Measurements from ENCODE around the gene IFRD1.

DNA sequence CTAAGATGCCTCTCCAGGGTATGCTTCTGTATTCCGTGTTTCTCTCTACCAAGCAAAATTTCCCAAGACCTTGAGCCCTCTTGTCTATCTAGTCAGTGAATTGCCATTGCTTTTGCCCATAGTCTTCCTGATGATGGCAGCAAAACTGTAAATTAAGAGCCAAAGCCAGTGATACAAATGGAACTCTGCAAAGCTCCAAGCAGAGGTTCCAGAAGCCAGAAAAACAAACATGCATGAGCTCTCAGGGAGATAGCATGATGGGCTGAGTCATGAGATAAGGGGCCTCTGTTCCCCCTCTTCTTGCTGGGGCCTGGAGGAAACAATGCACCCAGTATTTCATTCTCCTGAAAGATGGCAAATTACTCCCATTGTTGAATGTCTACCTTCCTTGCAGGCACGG, 55.2 kb downstream of the IFRD1 start:
- TF ChIP-seq, protein P1, sequence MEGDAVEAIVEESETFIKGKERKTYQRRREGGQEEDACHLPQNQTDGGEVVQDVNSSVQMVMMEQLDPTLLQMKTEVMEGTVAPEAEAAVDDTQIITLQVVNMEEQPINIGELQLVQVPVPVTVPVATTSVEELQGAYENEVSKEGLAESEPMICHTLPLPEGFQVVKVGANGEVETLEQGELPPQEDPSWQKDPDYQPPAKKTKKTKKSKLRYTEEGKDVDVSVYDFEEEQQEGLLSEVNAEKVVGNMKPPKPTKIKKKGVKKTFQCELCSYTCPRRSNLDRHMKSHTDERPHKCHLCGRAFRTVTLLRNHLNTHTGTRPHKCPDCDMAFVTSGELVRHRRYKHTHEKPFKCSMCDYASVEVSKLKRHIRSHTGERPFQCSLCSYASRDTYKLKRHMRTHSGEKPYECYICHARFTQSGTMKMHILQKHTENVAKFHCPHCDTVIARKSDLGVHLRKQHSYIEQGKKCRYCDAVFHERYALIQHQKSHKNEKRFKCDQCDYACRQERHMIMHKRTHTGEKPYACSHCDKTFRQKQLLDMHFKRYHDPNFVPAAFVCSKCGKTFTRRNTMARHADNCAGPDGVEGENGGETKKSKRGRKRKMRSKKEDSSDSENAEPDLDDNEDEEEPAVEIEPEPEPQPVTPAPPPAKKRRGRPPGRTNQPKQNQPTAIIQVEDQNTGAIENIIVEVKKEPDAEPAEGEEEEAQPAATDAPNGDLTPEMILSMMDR (IDR thresholded peaks at IDR 0.05) = no peak
- TF ChIP-seq POLR2A (IDR thresholded peaks at IDR 0.05) = no peak
